Measurements from ENCODE around the gene ZEB2.

ZEB2 gene

DNA sequence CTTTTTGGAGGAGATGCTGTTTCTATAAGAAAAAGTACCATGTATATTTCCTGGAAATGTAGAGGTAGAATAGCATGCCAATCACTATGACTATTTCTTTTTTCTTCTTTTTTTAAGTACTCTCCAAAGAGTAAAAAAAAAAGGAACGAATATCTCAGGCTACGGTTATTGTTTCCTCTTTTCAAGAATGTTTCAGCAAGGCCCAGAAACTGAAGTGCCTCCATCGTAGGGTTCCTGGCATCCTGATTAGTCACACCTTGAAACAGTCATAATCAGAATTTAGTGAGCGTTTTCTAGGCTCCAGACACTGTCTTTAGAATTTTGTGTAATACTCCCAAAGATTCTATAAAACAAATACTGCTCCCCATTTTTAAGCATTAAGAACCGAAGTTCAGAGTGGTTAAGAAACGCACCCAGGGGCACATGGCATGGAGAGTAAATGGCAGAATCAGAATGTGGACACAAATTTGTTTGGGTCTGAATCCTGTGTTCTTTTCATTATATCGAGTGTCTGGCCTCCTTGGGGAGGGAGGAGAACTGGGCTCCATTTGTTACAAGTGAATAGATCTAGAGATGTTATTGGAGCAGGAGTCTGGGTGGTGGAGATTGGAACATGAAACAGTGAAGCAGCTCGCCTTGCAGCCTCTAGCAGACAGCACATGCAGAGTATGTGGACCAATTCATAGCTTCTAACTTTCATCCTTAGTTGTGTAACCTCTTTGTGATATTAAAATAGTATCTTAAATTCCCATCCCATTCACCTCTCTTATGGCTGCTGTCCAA, 26.7 kb downstream of the ZEB2 start:
- no peak for DNase-seq

DNA sequence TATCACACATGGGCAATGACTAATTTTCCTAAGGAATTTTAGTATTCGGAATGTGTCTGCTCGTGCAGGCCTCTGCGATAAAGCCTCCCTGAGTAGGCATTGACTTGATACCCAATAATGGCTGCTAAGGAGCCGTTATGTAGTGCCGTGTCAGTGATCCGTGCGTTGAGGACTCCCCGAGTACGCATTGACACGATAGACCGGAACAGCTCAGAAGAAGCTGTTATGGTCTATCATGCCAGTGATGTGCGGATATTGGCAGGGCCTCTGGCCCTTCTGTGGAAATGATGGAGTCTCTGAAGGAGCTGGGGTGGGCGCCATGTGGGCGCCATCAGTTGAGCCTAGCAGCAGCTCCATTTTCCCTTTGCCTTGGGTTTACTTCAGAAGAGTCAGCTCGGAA, 29.1 kb downstream of the ZEB2 start:
- DNase-seq: no peak

DNA sequence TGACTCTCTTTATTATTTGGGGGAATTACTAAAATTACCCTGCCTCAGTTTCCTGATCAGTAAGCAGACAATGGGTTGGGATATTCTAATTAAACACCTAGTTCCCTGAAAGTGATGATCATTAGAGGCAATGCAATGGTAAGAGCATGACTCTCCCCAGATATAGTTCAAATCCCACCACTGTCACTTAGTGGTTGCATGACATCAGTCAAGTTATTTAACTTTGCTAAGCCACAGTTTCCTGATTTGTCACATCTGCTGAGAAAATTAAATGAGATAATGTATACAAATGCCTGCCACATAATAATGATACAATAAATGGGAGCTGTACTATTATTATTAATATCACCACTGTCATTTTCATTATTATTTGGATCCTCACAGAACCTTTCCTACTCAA, 29.9 kb downstream of the ZEB2 start:
- DNase-seq: no peak

DNA sequence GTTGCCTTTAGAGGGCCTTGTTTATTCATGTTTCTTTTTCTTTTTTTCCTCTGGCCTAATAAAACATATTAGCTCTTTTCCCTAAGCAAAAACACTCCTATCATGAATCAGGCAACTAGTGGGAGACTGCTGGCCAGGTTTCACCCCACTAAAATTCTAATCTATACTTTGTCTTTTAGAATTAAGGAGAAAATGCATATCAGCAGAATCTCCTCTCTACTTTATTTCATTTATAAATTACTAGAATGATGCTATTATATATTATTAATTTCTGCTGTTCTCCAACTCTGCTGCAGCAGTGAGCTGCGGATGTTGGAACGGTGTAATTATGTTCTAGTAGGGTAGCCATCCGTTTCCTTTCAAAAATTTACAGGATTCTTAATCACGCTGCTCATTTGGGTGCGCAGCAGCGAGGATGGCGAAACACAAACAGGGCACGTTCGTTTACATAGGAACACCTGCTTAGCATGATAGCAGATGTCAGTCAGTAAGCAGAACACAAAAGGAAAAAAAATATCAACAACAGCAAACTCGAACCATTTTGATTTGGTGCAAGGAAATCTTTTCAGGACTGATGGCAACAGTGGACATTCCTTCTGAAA, 30.5 kb downstream of the ZEB2 start:
- DNase-seq: no peak

DNA sequence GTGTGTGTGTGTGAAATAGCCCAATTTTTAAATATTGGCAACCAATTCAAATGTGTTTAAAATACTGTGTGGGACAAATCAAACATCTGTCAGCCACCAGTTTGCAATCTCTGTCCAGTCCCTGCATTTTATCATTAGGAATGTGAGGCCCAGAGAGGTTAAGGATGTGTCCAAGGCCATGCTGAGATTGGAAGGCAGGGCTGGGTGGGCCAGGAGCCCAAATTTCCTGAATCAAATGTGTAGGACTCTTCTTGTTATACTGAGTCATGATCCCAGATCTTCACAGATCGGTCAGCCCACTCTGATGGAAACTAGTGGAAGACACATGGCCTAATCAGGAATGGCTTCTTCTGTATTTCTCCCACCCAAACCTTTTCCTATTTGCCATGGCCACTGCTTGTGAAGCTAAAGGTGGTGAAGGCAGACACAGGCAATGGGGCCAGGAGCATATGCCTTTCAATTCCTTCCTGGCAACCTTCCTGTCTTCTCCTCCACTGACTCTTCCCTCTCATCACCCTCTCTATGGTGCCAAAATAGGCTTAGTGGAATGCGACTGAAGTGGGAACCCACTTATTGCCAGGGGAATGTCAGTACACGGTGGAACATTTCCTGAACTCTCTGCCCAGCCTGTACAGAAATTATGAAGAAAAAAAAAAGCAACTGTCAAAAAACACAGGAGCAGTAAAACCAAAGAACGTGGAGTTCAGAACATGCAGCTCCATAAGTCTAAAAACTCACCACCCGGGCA, 35.5 kb downstream of the ZEB2 start:
- DNase-seq: no peak

DNA sequence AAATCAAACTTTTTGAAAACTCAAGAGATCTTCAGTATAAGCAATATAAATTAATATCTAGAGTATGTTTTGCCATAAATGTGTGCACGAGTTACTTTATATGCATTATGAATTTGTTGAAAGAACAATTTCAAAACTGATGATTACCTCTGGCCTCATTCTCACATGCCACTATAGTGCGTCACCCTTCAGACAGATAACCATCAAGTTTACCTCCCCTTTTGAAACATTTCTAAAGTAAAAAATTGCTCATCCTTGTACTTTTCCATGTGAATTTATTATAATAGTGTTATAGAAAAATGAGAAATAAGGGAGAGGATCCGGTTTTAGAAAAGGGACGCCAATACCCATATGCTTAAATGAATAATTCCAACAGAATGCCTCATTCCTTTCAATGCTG, 38.3 kb downstream of the ZEB2 start:
- no peak for DNase-seq

DNA sequence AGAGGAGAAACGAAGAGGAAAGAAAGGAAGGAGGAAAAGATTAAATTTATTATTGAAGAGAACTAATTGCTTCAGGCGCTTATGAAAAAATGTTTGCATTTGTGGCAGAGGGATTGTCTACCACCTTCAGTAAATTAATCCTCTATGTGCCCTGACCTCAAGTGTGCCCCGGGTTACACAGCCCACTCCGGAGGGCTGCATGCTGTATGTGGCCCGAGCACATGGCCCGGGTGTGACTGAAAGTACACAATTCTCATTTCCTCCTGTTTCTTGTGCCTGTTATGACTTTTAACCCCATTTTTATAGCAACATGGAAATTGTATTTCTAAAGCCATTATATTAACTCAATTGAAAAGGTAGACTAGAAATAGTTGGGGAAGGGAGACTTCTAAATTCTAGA, 38.8 kb downstream of the ZEB2 start:
- DNase-seq: no peak

DNA sequence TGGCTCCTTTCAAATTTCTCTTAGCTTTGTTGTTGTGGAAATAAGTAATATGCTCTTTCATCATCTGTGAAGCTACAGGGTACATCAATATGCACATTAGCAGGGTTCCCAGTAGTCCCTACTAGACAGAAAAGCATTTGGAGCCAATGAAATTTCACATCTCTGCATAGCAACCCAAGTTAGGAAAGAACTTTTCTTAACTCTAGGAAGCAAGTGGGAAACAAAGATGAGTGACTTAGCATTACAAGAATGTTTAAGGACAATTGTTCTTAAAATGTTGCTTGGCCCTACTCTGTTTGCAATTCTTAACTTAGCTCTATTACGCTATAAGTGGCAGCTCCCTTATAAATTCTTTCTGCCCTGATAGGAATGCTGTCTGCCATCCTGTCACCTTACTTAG, 39.6 kb downstream of the ZEB2 start:
- DNase-seq: no peak

DNA sequence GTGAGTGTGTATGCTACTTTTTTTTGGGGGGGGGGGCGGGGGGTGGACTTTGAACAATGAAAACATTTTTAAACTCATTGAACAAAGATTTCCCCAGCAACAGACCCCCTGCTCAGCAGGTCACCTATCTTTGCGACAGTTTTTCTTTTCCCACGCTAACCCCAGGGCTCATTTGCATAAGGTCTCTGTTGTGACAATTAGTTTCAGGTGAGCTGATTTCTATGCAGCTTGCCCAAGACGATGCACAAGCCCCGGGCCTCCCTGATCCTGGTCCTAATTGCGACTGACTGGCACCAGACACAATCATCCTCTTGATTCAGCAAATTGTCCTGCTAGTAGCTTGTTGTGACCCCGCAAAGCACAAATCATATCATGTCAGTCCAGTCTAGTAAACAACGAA, 40.3 kb downstream of the ZEB2 start:
- no peak for DNase-seq

DNA sequence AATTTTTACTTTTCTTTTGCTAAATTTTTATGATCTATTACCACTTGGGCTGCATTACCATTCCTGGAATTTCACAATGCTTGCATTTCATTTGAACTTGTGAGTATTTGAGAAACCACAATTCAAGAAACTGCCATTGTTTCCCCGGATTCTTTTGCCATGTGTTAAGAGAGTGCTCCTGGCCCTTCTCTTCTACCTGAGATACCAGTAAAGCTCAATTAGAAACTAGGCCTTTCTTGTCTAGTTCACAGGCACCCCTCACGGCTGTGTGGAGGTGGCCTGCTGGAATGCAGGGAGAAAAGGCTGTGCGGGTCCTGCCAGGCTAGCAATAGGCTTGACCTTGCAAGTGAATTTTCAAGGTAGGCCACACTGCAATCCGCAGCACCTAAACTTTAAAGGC, 40.8 kb downstream of the ZEB2 start:
- no peak for DNase-seq

DNA sequence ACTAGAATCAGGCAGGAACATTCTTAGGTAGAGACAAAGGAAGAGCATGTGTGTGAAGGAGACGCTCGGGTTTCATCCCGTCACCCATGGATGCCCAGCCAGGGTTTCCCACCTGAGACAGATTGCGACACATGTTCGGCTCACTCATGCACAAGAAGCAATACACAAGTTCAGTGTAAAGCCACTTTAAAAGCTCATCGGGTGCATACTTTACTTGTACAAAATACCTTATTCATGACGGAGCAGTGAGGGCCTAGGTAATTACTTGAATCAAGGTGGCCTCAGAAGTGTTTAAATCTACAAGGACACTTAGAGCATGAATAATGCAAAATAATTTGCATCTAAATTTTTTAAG, 42.0 kb downstream of the ZEB2 start:
- DNase-seq: no peak

DNA sequence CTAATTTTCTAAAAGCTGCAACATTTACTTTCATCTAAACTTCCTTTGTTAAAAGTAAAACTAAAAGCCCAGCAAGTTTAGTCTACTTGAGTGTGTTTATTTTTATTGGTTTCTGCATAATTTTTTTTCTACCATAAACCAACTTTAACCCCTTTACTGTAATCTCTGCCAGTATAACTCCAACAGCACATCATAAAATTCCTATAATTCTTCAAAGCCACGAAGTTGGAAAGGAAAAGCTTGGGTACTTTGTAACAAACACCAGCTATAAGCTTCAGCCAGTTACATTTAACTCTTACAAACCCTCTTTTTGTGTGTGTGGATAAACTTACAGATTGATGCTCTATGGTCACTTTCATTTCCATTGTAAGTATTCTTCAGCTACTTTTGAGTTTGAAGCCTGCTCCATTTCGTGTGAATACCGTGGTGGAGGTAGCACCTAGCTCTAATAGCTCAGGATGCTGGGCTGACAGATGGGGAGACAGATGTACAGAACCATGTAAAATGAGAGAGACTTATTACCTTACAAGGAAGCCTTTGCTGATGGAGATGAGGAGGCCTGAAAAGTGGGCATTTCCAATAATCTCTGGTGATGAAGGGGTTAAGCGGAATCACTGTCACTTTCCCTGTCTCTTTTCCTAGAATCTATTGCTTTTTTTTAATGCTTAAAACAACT, 42.5 kb downstream of the ZEB2 start:
- DNase-seq: no peak

DNA sequence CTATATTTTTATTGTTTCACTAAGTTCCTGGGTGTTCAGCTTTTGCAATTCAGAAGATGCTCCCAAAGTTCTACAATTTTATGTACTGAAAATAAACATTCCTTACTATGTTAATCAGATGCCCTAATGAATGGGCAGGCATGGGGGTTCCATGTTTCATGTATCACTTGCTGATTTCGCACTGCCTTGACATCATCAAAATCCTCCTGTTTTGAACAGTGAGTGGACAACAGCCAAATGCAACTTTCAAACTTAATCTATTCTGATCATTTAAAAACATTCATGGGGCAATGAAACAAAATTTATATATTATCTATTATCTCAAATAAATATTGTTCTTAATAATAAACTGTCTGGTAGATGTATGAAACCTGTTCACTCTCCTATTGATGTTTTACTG, 43.2 kb downstream of the ZEB2 start:
- DNase-seq: no peak

DNA sequence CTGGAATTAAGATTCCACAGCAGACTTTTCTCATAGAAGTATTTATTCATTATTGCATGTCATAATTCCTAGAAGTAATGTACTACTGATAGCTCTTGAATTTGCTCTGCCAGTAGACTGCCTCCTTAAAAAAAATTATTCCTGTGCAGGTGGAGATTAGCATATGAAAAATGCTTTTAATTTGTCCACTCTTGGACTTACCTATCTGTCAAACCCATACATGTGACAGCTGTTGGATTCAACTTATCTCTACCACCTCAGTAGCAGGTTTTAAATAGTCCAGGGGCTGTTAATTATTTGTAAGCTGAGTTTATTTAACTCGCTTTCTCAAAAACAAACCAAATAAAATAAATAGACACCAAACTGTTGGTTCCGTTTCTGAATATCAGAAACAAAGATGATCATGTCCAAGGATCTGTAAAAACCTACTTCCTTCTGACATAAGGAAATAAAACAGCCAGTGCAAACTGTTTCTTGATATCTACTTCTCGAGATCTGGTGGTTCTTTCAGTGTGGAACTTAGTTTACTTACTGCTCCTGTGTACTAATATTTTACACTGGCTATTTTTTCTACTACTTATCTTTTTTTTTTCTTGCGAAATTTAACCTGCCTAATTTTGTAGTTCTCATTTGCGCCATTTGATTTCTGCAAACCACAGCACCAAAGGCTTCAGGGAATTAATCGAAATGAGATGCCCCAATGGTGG, 44.2 kb downstream of the ZEB2 start:
- DNase-seq: no peak

DNA sequence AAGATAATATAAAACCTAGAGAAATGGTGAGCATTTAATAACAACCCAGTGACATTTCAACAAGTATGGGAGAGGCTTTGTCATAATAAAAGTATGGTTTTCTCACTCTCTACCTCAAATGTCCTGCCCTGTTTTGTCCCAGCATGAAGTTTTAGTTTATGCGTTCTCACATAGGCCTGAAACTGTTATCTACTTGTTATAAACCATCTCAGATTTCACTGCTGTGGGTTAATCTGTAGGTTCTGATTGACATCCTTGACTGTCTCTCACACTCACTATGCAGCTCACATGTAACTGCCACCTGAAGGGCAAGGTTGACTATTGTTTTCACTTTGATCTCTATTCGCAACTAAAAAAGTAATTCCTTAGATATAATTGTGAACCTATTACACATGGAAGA, 44.9 kb downstream of the ZEB2 start:
- DNase-seq: no peak

DNA sequence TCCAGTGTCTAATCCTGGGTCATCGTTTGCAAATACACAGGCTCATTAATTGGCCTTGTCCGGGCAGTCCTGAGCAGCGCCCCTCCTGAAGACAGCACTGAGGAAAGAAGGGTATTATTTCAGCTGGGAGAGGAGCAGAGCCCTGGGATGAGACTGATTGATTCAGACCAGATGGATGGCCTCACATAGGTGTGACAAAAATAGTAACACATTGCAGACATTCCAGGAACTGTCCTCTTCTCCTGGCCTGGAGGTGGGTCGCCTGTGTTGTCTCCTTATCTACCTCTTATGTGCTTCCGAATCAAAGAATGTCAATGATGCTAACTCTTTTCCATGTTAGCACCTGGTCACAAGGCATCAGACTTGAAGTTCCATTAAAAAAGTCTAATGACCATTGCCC, 45.9 kb downstream of the ZEB2 start:
- DNase-seq: no peak

DNA sequence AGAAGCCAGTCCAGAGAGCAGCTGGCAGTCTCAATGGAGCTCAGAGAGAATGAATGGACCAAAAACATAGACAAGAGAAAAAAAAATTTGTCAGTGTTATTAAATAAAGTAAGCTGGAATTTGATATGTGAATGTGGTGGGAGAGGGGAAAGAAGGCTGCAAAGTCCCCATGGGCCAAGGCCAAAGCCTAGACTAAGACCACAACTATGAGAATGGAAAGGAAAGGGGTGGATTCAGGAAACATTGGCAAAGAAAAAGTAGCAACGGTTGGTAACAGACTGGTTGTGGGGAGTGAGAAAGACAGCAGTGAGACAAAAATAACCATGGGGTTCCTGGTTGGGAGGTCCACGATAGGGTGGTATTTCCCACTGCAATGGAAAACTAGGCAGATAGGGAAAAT, 47.0 kb downstream of the ZEB2 start:
- no peak for DNase-seq

DNA sequence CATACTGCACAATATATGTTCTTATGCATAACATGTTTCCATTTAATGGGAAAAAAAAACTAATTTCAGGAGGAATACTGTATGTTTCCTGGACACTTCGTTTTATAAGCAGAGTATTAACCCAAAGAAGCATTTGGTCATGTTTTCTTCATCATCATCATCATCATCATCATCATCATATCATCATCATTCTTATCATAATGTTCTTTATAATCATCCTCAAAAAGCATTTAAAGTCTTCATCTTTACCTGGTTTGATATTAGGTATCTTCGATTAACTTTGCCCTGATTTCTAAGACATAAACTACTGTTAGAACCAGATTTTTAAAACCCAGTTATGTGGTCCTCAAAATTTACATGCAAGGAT, 47.9 kb downstream of the ZEB2 start:
- DNase-seq: no peak

DNA sequence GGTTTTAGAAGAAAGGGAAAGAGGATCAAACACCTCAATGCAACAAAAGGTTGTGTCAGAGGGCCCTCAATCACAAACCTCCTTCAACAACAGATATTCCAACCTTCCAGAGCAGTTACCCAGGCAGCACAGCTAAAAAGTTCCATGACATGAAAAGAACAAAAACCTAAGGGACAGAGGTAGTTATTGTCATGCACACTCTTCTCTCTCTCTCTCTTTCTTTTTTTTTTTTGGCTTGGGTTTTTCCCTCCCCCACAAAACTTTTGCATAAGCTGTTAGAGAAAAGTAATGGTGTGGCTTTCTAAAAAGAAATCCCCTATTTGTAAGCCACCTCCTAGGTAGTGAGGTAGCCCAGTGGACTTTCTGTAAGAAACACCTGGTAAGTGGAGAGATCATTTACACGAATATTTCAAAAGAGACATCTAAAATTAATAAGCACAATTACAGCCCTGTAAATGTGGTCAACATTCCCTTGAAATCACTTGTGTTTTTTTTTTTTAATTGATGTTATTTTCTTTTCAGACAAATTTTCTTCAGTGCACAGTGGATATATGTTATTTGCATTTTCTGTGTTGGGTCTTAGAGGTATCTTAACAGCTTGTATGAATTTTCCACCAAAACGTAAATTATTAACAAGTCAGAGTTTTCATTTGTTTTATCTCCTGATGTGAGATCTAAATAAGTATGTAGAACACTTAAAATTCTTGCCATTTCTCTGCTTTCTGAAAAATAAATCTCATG, 48.4 kb downstream of the ZEB2 start:
- no peak for DNase-seq

DNA sequence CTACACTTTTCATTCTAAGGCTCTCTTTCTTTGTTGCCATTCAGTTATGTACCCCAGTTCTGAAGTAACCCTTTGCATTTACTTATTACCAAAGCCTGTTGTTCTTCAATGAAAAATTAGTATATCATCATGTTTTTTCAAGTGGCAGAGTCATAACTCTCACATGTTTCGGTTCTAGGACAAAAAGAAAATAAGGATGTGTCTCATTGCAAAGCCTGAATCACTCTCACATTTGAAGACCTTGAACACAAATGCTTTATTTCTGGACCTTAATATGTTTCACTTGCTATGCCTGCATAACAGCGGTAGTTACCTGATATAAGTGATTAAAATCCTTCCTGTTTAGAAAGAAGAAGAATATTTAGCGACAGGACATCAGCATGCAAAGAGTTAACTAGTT, 49.1 kb downstream of the ZEB2 start:
- DNase-seq: no peak

DNA sequence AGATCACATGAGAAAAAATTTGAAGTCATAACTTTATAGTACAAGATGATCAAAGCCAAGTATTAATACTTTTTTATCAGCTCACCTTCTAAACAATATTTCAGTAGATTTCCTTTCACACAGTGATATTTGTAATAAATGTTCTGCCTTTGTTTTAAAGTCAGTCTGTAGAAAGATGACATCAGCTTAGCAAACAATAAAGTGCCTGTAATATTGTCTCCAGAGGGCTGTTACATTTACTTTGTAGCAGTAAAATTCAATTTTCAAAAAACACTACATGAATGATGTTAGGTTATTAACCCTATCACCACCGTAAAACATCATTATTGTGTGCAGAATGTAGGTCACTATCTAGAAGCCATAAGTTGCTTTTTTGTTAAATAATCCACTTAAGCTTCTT, 49.6 kb downstream of the ZEB2 start:
- no peak for DNase-seq

DNA sequence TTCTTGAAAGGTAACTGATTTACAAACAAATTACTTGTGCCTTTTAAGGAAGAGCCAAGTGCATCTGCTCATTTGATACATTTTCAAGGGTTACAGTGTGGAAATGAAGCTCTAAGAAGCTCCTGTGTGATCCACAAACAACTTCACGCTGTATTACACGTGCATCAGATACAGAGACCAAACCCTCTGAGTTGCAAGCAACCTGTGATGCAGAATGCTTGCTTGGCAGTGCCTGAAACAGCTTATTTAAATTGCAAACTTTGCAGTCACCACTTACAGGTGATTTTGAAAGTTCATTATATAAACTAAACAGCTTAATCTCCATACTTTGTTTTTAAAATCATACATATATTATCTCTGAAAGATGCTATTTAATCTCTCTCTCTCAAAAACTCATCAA, 50.1 kb downstream of the ZEB2 start:
- peak; percentile 2 for DNase-seq

Data from DMS79 treated with DMSO at 0.1 percent for 48 hours (cell line).